RWPE2 (cell line): ENCODE measurements around the gene CTSZ.
A peak's percentile ranks its signal among the peaks of the same experiment; 100 is the strongest.

Experiments
- ATAC-seq: fragments of 200-7000 bp; cut with Tn5 transposase; 3 replicates; pipeline ENCODE4 v1.9.1; 2021; ENCODE audit warnings: low read depth
- DNase-seq: peaks from one replicate; pipeline ENCODE4 v3.0.0-alpha.2; 2020; ENCODE audit warnings: low spot score
- H3K27ac ChIP-seq: fragments of 450-650 bp; 2 replicates; pipeline ENCODE4 v1.5.1; 2017; ENCODE audit warnings: mild to moderate bottlenecking; ENCODE audit not compliant: poor library complexity, severe bottlenecking
- H3K27me3 ChIP-seq: fragments of 250-450 bp; sonication (Bioruptor Pico); 2 replicates; pipeline ENCODE4 v1.5.1; 2021; ENCODE audit warnings: mild to moderate bottlenecking, moderate library complexity; ENCODE audit not compliant: insufficient read depth, poor library complexity, severe bottlenecking
- H3K36me3 ChIP-seq: fragments of 250-450 bp; sonication (Bioruptor Pico); 2 replicates; pipeline ENCODE4 v1.5.1; 2020; ENCODE audit warnings: low read depth, mild to moderate bottlenecking, moderate library complexity
- H3K4me1 ChIP-seq: fragments of 250-450 bp; sonication (Bioruptor Pico); 2 replicates; pipeline ENCODE4 v1.5.1; 2021; ENCODE audit warnings: mild to moderate bottlenecking, moderate library complexity; ENCODE audit not compliant: insufficient read depth, poor library complexity, severe bottlenecking
- H3K4me3 ChIP-seq: fragments of 250-450 bp; sonication (Bioruptor Pico); 2 replicates; pipeline ENCODE4 v1.5.1; 2021; ENCODE audit warnings: mild to moderate bottlenecking, moderate library complexity; ENCODE audit not compliant: severe bottlenecking
- H3K9me3 ChIP-seq: fragments of 250-450 bp; sonication (Bioruptor Pico); 2 replicates; pipeline ENCODE4 v1.5.1; 2021; ENCODE audit warnings: mild to moderate bottlenecking, moderate library complexity; ENCODE audit not compliant: severe bottlenecking
- TF ChIP-seq, protein P1 (sequence below): fragments of 450-650 bp; IDR thresholded peaks from one replicate; pipeline ENCODE4 v1.5.1; 2017; ENCODE audit warnings: mild to moderate bottlenecking, moderate library complexity; ENCODE audit not compliant: poor library complexity, severe bottlenecking

CTSZ gene

DNA sequence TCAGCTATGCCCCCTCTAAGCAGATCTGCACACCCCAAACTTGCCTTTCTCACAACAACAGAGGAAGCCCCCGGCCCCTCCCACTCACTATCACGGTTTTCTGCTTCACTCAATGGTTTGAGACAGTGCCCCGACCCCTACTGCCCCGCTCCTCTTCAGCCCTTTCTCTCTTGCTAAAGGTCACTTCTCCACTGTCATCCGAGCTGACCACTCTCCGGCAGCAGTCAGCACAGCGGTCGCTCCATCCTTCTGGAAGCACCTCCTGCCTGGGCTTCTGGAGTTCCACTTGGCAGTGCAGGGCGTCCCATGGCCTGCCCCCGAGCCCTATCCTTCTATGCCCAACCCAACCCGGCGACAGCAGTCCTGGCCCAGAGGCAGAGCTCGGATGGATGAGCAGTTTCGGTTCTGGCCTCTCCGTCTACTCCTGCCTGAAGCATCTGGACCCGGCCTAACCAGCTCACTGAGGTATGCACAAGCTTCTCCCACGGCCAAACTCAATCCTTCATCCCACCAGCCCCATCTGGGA is 4.1 kb downstream of the CTSZ start:
- peak; percentile 81 for DNase-seq
- no peak for ATAC-seq
- Histone ChIP-seq H3K4me1 (peaks cover 4% of the 10 kb centered on the region), H3K9me3 (no peaks in the 10 kb centered on the region), H3K4me3 (no peak overlapping the region), H3K27ac (no peak overlapping the region), H3K36me3 (peaks cover 73% of the 10 kb centered on the region), H3K27me3 (no peaks in the 10 kb centered on the region)
- TF ChIP-seq, protein P1, sequence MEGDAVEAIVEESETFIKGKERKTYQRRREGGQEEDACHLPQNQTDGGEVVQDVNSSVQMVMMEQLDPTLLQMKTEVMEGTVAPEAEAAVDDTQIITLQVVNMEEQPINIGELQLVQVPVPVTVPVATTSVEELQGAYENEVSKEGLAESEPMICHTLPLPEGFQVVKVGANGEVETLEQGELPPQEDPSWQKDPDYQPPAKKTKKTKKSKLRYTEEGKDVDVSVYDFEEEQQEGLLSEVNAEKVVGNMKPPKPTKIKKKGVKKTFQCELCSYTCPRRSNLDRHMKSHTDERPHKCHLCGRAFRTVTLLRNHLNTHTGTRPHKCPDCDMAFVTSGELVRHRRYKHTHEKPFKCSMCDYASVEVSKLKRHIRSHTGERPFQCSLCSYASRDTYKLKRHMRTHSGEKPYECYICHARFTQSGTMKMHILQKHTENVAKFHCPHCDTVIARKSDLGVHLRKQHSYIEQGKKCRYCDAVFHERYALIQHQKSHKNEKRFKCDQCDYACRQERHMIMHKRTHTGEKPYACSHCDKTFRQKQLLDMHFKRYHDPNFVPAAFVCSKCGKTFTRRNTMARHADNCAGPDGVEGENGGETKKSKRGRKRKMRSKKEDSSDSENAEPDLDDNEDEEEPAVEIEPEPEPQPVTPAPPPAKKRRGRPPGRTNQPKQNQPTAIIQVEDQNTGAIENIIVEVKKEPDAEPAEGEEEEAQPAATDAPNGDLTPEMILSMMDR, result no peak

DNA sequence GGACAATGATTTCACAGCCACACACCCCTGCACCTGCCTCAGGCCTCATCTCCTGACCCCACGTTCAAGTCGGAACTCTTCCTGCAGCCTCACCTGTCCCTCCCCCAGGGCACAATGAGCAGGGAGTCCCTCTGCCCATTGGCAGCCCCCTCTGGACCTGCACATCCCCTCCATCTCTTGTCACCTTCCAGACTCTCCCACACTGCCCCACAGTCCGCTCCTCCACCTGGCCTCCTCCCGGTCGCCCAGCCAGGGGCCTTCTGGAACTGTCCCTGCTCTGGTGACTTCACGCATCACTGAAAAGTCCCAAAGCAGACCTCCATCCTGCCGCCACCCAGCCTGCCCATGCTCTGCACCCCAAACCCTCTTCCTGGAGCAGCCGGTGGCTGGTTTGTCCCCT is 4.7 kb downstream of the CTSZ start:
- Histone ChIP-seq H3K27me3 (no peaks in the 10 kb centered on the region), H3K4me3 (no peak overlapping the region), H3K27ac (no peak overlapping the region), H3K36me3 (peaks cover 78% of the 10 kb centered on the region), H3K9me3 (no peaks in the 10 kb centered on the region), H3K4me1 (peaks cover under 1% of the 10 kb centered on the region)
- DNase-seq (peak; percentile 84), ATAC-seq (no peak)
- TF ChIP-seq, protein P1, result no peak

DNA sequence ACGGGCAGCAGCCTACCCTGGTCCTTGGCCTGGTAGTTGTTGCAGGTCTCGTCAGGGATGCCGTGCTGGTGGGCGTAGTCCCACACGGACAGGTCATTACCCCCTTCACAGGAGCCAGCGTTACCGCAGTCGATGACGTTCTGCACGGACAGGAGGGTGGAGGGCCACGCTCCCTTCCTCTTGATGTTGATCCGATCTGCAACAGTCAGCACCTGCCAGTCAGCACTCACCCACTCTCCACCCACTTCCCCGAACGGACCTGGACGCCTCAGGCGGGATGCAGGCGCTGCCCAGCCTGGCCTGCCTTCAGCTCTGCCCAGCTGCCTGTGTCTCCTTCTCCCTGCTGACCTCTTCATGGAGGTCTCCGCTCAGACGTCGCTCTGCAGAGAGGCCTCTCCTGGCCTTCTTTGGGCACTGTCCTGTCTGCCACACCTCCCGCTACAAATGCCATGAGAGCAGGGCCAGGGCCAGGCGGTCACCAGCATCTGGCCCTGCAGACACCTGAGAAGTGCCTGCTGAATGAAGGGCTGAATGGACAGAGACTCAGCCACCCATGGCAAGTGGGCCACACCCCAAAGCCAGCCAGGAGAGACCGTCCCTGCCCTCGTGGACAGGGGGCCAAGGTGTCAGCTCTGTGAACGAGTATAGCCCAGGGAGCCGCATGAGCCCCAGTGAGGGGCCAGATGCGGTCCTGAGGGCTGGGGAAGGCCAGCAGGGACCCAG is 5.4 kb downstream of the CTSZ start:
- H3K36me3 ChIP-seq, result peaks cover 86% of the 10 kb centered on the region

DNA sequence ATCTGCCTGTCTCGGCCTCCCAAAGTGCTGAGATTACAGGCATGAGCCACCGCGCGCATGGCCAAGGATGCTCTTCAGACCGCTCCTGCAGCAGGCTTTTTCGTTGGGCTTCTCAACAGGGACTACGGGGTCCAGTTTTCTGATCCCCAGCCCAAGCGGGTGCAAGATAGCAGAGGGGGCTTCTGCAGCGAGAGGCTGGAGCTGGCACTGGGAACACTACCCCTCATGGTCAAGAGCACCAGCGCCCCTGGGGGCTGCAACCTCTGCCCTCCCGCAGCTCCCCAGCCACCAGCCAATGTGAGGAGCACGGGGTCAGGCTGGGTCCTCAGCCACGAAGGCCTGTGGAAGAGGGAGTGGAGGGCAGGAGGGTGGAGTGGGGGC is 6.0 kb downstream of the CTSZ start:
- H3K9me3 ChIP-seq, result no peaks in the 10 kb centered on the region
- DNase-seq (peak; percentile 76), ATAC-seq (no peak)
- no peaks in the 10 kb centered on the region for H3K4me1 ChIP-seq
- TF ChIP-seq, protein P1, result no peak
- H3K27ac ChIP-seq, result no peak overlapping the region
- no peaks in the 10 kb centered on the region for H3K27me3 ChIP-seq
- H3K4me3 ChIP-seq, result no peak overlapping the region
- peaks cover 91% of the 10 kb centered on the region for H3K36me3 ChIP-seq

More for the DNA sequence above, 5.4 kb downstream of the CTSZ start:
- no peak overlapping the region for H3K4me3 ChIP-seq
- DNase-seq, result peak; percentile 84
- H3K27me3 ChIP-seq, result no peaks in the 10 kb centered on the region
- no peak overlapping the region for H3K27ac ChIP-seq
- TF ChIP-seq, protein P1, result no peak
- no peaks in the 10 kb centered on the region for H3K9me3 ChIP-seq
- no peaks in the 10 kb centered on the region for H3K4me1 ChIP-seq
- ATAC-seq, result no peak

DNA sequence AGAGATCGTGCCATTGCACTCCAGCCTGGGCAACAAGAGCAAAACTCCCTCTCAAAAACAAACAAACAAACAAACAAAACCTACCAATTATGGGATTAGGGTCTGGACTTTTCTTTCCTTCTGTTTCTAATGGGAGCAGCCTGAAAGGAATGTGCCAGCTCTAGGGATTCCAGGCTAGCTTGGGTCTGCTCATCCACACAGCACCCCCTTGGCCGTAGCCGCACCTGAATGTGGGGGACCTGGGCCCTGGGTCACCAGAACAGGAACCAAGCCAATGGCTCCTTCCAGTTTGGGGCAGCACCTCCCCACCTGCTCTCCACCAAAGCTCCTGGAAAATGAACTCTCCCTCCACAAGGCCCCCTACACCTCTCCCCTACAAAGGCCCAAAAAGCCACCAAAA is 6.7 kb downstream of the CTSZ start:
- DNase-seq, result no peak
- TF ChIP-seq, protein P1, result no peak

More for the DNA sequence above, 6.7 kb downstream of the CTSZ start:
- Histone ChIP-seq H3K36me3 (peaks cover 96% of the 10 kb centered on the region), H3K27ac (no peak overlapping the region), H3K4me1 (no peaks in the 10 kb centered on the region), H3K27me3 (no peaks in the 10 kb centered on the region), H3K9me3 (no peaks in the 10 kb centered on the region), H3K4me3 (no peak overlapping the region)
- no peak for ATAC-seq
